WERI-Rb-1 (cell line): Measurements from ENCODE around the gene CEP250.

ENCODE experiments used
- DNase-seq: peaks from one replicate; pipeline ENCODE4 v3.0.0-alpha.2; 2020
- H3K27ac ChIP-seq: fragments of 250-450 bp; sonication (Bioruptor Pico); 2 replicates; pipeline ENCODE4 v1.5.1; 2020; ENCODE audit warnings: mild to moderate bottlenecking, moderate library complexity
- H3K27me3 ChIP-seq: fragments of 250-450 bp; sonication (Bioruptor Pico); 2 replicates; pipeline ENCODE4 v1.5.1; 2021; ENCODE audit warnings: mild to moderate bottlenecking, low read depth, moderate library complexity; ENCODE audit not compliant: insufficient read depth, severe bottlenecking
- H3K36me3 ChIP-seq: fragments of 250-450 bp; sonication (Bioruptor Pico); 2 replicates; pipeline ENCODE4 v1.5.1; 2020; ENCODE audit warnings: mild to moderate bottlenecking, moderate library complexity
- H3K4me3 ChIP-seq: 2 replicates; pipeline ENCODE4 v1.5.1; 2011; ENCODE audit warnings: low read depth, mild to moderate bottlenecking, control low read depth, low read length
- H3K9me3 ChIP-seq: fragments of 250-450 bp; sonication (Bioruptor Pico); 2 replicates; pipeline ENCODE4 v1.5.1; 2021; ENCODE audit warnings: mild to moderate bottlenecking, moderate library complexity; ENCODE audit not compliant: severe bottlenecking
- CTCF ChIP-seq: IDR thresholded peaks from 2 replicates; pipeline ENCODE4 v1.5.1; 2011; ENCODE audit warnings: low read depth, mild to moderate bottlenecking, control low read depth, inconsistent platforms, low read length

CEP250 gene

GRCh38 chr20:35490736-35491181 lies 35.4 kb downstream of the CEP250 start:
- Histone ChIP-seq H3K27me3 (no peaks in the 10 kb centered on the region), H3K27ac (no peak overlapping the region), H3K36me3 (peaks cover 77% of the 10 kb centered on the region), H3K4me3 (no peak overlapping the region), H3K9me3 (no peaks in the 10 kb centered on the region)
- TF ChIP-seq CTCF: no peak
- DNase-seq: no peak

- Histone ChIP-seq H3K27ac (no peak overlapping the region), H3K4me3 (no peak overlapping the region), H3K36me3 (peaks cover 81% of the 10 kb centered on the region), H3K9me3 (no peaks in the 10 kb centered on the region), H3K27me3 (no peaks in the 10 kb centered on the region)
- TF ChIP-seq CTCF: no peak
- no peak for DNase-seq
These were observed 36.4 kb downstream of the CEP250 start for GRCh38 chr20:35491823-35492222.

GRCh38 chr20:35492352-35492751 lies 37.0 kb downstream of the CEP250 start:
- no peak for TF ChIP-seq CTCF
- H3K36me3 ChIP-seq: peaks cover 81% of the 10 kb centered on the region
- DNase-seq: no peak
- no peak overlapping the region for H3K27ac ChIP-seq
- H3K4me3 ChIP-seq: no peak overlapping the region
- H3K27me3 ChIP-seq: no peaks in the 10 kb centered on the region
- H3K9me3 ChIP-seq: no peaks in the 10 kb centered on the region

- H3K36me3 ChIP-seq: peaks cover 85% of the 10 kb centered on the region
- TF ChIP-seq CTCF: no peak
- DNase-seq: no peak
These were observed 41.1 kb downstream of the CEP250 start for GRCh38 chr20:35496481-35496880.

GRCh38 chr20:35497320-35497719 lies 41.9 kb downstream of the CEP250 start:
- H3K27ac ChIP-seq: no peak overlapping the region
- no peaks in the 10 kb centered on the region for H3K9me3 ChIP-seq
- H3K27me3 ChIP-seq: no peaks in the 10 kb centered on the region
- TF ChIP-seq CTCF: no peak
- H3K4me3 ChIP-seq: no peak overlapping the region
- peaks cover 88% of the 10 kb centered on the region for H3K36me3 ChIP-seq
- no peak for DNase-seq

More at GRCh38 chr20:35496481-35496880, 41.1 kb downstream of the CEP250 start:
- Histone ChIP-seq H3K9me3 (no peaks in the 10 kb centered on the region), H3K27ac (no peak overlapping the region), H3K4me3 (no peak overlapping the region), H3K27me3 (no peaks in the 10 kb centered on the region)

GRCh38 chr20:35497780-35498189 lies 42.4 kb downstream of the CEP250 start:
- no peak for TF ChIP-seq CTCF
- Histone ChIP-seq H3K27me3 (no peaks in the 10 kb centered on the region), H3K4me3 (no peak overlapping the region), H3K9me3 (no peaks in the 10 kb centered on the region), H3K36me3 (peaks cover 88% of the 10 kb centered on the region), H3K27ac (no peak overlapping the region)
- DNase-seq: no peak
